Neuronal stem cell (in vitro differentiated cells): ENCODE measurements around the gene PLCH1.

ENCODE experiments used
- DNase-seq: peaks from one replicate; pipeline ENCODE4 v3.0.0-alpha.2; 2013; ENCODE audit warnings: low spot score
- H2AFZ ChIP-seq: one replicate; pipeline ENCODE4 v1.6.1; 2013; ENCODE audit warnings: mild to moderate bottlenecking, low read length, inconsistent platforms
- H2AK5ac ChIP-seq: 2 replicates; pipeline ENCODE4 v1.6.1; 2013; ENCODE audit warnings: low read depth, mild to moderate bottlenecking, inconsistent platforms, low read length, moderate library complexity, mixed read lengths
- H2BK120ac ChIP-seq: 2 replicates; pipeline ENCODE4 v1.6.1; 2013; ENCODE audit warnings: low read depth, mild to moderate bottlenecking, inconsistent platforms, low read length, moderate library complexity, mixed read lengths
- H2BK12ac ChIP-seq: one replicate; pipeline ENCODE4 v1.6.1; 2013; ENCODE audit warnings: low read length, inconsistent platforms
- H2BK15ac ChIP-seq: 2 replicates; pipeline ENCODE4 v1.6.1; 2013; ENCODE audit warnings: mild to moderate bottlenecking, low read length, inconsistent platforms, mixed read lengths
- H2BK5ac ChIP-seq: one replicate; pipeline ENCODE4 v1.6.1; 2013; ENCODE audit warnings: inconsistent platforms, mild to moderate bottlenecking, low read length, moderate library complexity
- H3K14ac ChIP-seq: one replicate; pipeline ENCODE4 v1.6.1; 2013; ENCODE audit warnings: low read length, inconsistent platforms
- H3K18ac ChIP-seq: 2 replicates; pipeline ENCODE4 v1.6.1; 2013; ENCODE audit warnings: low read length, inconsistent platforms
- H3K23ac ChIP-seq: 2 replicates; pipeline ENCODE4 v1.6.1; 2013; ENCODE audit warnings: low read depth, mild to moderate bottlenecking, mixed read lengths, low read length, inconsistent platforms; ENCODE audit not compliant: poor library complexity
- H3K27ac ChIP-seq: replicated peaks from 3 replicates; pipeline ENCODE4 v1.5.1; 2013; ENCODE audit warnings: low read length, inconsistent platforms
- H3K27me3 ChIP-seq, 3 experiments: 2 replicates each; pipeline ENCODE4 v1.6.1; 2013; ENCODE audit warnings: low read length in 3 of 3, mild to moderate bottlenecking in 2 of 3, inconsistent platforms in 1 of 3, low read depth in 1 of 3, mixed read lengths in 1 of 3, moderate library complexity in 1 of 3; ENCODE audit not compliant: control insufficient read depth in 3 of 3, insufficient read depth in 3 of 3
- H3K36me3 ChIP-seq, 2 donors: replicated peaks in 1 of 2; 2 replicates each; pipeline ENCODE4 v1.6.1; 2013; ENCODE audit warnings: low read length in 2 of 2; ENCODE audit not compliant: control insufficient read depth in 2 of 2, insufficient read depth in 2 of 2
- H3K4ac ChIP-seq: 2 replicates; pipeline ENCODE4 v1.6.1; 2013; ENCODE audit warnings: inconsistent platforms, mild to moderate bottlenecking, low read length, moderate library complexity
- H3K4me1 ChIP-seq, 2 donors: 1 replicate in 1 of 2; 2 replicates in 1 of 2; pipeline ENCODE4 v1.6.1; 2013; ENCODE audit warnings: low read length in 2 of 2, low read depth in 1 of 2; ENCODE audit not compliant: control insufficient read depth in 2 of 2, insufficient read depth in 1 of 2
- H3K4me2 ChIP-seq: one replicate; pipeline ENCODE4 v1.6.1; 2013; ENCODE audit warnings: mild to moderate bottlenecking, low read length, inconsistent platforms; ENCODE audit not compliant: insufficient read depth, poor library complexity, severe bottlenecking
- H3K4me3 ChIP-seq, 2 donors: 2 replicates each; pipeline ENCODE4 v1.5.1; 2013; ENCODE audit warnings: low read length in 2 of 2, mild to moderate bottlenecking in 2 of 2, inconsistent platforms in 1 of 2, moderate library complexity in 1 of 2
- H3K79me1 ChIP-seq: one replicate; pipeline ENCODE4 v1.6.1; 2013; ENCODE audit warnings: low read depth, mild to moderate bottlenecking, inconsistent platforms, low read length, moderate library complexity
- H3K9ac ChIP-seq: one replicate; pipeline ENCODE4 v1.6.1; 2013; ENCODE audit warnings: mild to moderate bottlenecking, low read depth, low read length, inconsistent platforms; ENCODE audit not compliant: poor library complexity
- H3K9me3 ChIP-seq, 2 donors: replicated peaks in 1 of 2; 2 replicates each; pipeline versions ENCODE3 to v1.6.1; 2013; ENCODE audit warnings: low read length in 2 of 2, mild to moderate bottlenecking in 2 of 2, inconsistent platforms in 1 of 2, low read depth in 1 of 2, mixed read lengths in 1 of 2, moderate library complexity in 1 of 2; ENCODE audit not compliant: control insufficient read depth in 2 of 2, insufficient read depth in 1 of 2
- H4K8ac ChIP-seq: one replicate; pipeline ENCODE4 v1.6.1; 2013; ENCODE audit warnings: low read depth, mild to moderate bottlenecking, inconsistent platforms, low read length, moderate library complexity
- H4K91ac ChIP-seq: one replicate; pipeline ENCODE4 v1.6.1; 2013; ENCODE audit warnings: low read length, low read depth, mild to moderate bottlenecking, inconsistent platforms; ENCODE audit not compliant: poor library complexity
- WGBS, 2 donors: extraction: QIAGEN DNeasy Blood & Tissue Kit; methylation state at CpG; one replicate each; pipeline ENCODE4 v1.1.7; 2013; ENCODE audit warnings: missing lambda C conversion rate in 2 of 2, mixed read lengths in 1 of 2; ENCODE audit not compliant: insufficient read length in 2 of 2, insufficient replicate concordance in 1 of 2; ENCODE audit errors: extremely low coverage in 2 of 2; 5-methylcytosine and 5-hydroxymethylcytosine counted together

Gene PLCH1

DNA sequence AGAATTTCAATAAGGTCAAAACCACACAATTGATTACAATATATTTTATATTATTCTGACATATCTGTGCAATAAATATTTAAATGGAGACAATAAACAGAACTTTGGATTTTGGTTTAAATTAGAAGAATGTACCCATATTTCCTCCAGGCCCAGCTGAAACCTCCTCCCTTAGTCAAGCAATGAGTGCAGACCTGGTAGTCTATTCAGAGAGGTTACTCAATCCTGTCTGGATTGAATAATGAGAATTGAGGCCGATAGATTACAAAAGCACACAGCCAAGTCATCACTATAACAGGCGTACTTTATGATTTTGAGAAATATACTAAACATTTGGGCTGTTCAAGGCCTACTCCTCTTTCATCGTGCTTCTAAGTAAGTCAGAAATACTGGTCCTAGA is 336.9 kb downstream of the PLCH1 start:
- no peak overlapping the region for H2AFZ ChIP-seq
- H3K4me1 ChIP-seq = peaks cover 1 to 4% of the 10 kb centered on the region in 2 donors
- H3K4ac ChIP-seq = no peak overlapping the region
- H2BK120ac ChIP-seq = no peak overlapping the region
- no peak overlapping the region for H3K18ac ChIP-seq
- peaks cover 2 to 9% of the 10 kb centered on the region in 2 donors for H3K9me3 ChIP-seq
- H3K4me3 ChIP-seq = no peak overlapping the region
- no peak overlapping the region for H2BK15ac ChIP-seq
- H3K23ac ChIP-seq = no peak overlapping the region
- no peak overlapping the region for H3K9ac ChIP-seq
- DNase-seq = no peak
- no peaks in the 10 kb centered on the region for H3K79me1 ChIP-seq
- no peak overlapping the region for H2BK5ac ChIP-seq
- no peak overlapping the region for H2AK5ac ChIP-seq
- no peak overlapping the region for H2BK12ac ChIP-seq
- no peaks in the 10 kb centered on the region for H3K36me3 ChIP-seq
- H3K14ac ChIP-seq = no peak overlapping the region
- H3K27me3 ChIP-seq = no peaks in the 10 kb centered on the region
- H3K4me2 ChIP-seq = no peak overlapping the region
- no peak overlapping the region for H4K91ac ChIP-seq
- no CpG with 5 or more reads among the region's 3 CpGs for WGBS, 2 donors
- no peak overlapping the region for H4K8ac ChIP-seq
- H3K27ac ChIP-seq = no peak overlapping the region

DNA sequence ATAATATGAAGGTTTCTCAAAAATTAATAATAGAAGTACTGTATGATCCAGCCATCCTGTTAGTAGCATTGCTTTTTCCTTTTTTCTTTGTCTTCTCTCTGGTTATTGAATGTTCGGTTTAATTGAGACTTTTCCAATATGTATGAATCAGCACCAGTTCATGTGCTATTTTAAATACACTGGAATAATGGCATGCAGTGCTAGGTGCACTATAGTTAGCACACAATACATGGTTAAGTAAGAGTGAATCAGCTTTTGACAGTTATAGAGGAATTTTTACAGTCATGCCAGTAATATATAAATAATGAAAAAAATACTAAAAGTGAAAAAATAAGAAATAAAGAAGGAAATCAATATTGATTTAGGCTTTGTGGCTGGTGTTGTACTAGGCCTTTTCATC is 337.5 kb downstream of the PLCH1 start:
- Histone ChIP-seq H3K14ac (no peak overlapping the region), H3K9ac (no peak overlapping the region), H3K23ac (no peak overlapping the region), H4K91ac (no peak overlapping the region), H2AK5ac (no peak overlapping the region), H3K18ac (no peak overlapping the region), H3K4me2 (no peak overlapping the region), H3K79me1 (no peaks in the 10 kb centered on the region), H4K8ac (no peak overlapping the region), H3K36me3 (no peaks in the 10 kb centered on the region), H2BK12ac (no peak overlapping the region), H3K9me3 (peaks cover 2 to 9% of the 10 kb centered on the region in 2 donors), H2BK15ac (no peak overlapping the region), H2BK120ac (no peak overlapping the region), H2BK5ac (no peak overlapping the region), H3K4me1 (no peaks in the 10 kb centered on the region), H2AFZ (no peak overlapping the region), H3K4ac (no peak overlapping the region), H3K27ac (no peak overlapping the region), H3K4me3 (no peak overlapping the region), H3K27me3 (no peaks in the 10 kb centered on the region)
- WGBS, 2 donors = no CpG with 5 or more reads among the region's 1 CpG
- no peak for DNase-seq

DNA sequence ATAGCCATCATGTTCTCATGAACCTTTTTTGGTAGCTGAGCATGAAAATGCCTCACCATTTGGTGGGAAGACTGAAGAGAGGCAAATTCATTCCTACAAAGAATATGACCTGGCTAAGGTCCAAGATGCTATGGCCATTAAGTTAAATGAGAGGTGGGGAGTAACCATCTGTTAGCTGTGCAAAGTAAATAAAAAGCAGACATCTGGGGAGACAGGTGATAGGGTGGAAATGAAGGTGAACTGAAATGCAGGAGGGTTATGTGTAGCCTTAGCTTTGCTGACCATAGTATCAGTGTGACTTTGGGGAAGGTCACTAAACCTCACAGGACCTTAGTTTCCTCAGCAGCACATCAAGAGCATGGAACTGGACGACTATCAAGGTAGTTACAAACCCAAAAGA is 340.4 kb downstream of the PLCH1 start:
- Histone ChIP-seq H3K4me2 (no peak overlapping the region), H3K27ac (no peak overlapping the region), H3K27me3 (no peaks in the 10 kb centered on the region), H3K9me3 (no peaks in the 10 kb centered on the region), H4K8ac (no peak overlapping the region), H2BK12ac (no peak overlapping the region), H3K23ac (no peak overlapping the region), H3K4me1 (no peaks in the 10 kb centered on the region), H3K18ac (no peak overlapping the region), H3K14ac (no peak overlapping the region), H2BK15ac (no peak overlapping the region), H2AK5ac (no peak overlapping the region), H3K4me3 (no peak overlapping the region), H3K36me3 (no peaks in the 10 kb centered on the region), H2BK120ac (no peak overlapping the region), H3K9ac (no peak overlapping the region), H2AFZ (no peak overlapping the region), H3K79me1 (no peaks in the 10 kb centered on the region), H4K91ac (no peak overlapping the region), H2BK5ac (no peak overlapping the region), H3K4ac (no peak overlapping the region)
- no peak for DNase-seq
- no CpG with 5 or more reads among the region's 1 CpG for WGBS, 2 donors

DNA sequence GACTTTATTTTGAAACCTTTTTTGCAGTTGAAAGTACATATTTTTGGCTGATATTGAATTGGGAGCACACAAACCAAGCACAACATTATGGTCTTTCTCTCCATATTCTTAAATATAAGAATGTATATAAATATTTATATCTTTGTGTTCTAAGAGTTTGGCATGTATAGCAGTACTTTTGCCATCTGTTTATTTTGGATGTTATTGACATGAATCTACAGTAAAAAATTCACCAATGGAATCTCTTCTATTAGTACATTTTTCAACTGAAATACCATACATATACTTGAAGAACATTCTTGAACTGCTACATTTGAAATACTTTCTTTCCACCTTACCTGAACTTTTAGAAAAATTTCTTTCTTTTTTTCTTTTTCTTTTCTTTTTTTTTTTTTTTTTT is 342.2 kb downstream of the PLCH1 start:
- no peak overlapping the region for H3K18ac ChIP-seq

More for the DNA sequence above, 342.2 kb downstream of the PLCH1 start:
- no peaks in the 10 kb centered on the region for H3K4me1 ChIP-seq
- no peaks in the 10 kb centered on the region for H3K79me1 ChIP-seq
- no peak overlapping the region for H3K4ac ChIP-seq
- no peak overlapping the region for H2BK15ac ChIP-seq
- no peak overlapping the region for H3K14ac ChIP-seq
- H2AFZ ChIP-seq = no peak overlapping the region
- H3K27me3 ChIP-seq = no peaks in the 10 kb centered on the region
- H2BK120ac ChIP-seq = no peak overlapping the region
- no peak overlapping the region for H3K4me2 ChIP-seq
- no peak overlapping the region for H3K4me3 ChIP-seq
- H3K27ac ChIP-seq = no peak overlapping the region
- no peak overlapping the region for H4K8ac ChIP-seq
- no peaks in the 10 kb centered on the region for H3K36me3 ChIP-seq
- DNase-seq = no peak
- no peaks in the 10 kb centered on the region for H3K9me3 ChIP-seq
- no peak overlapping the region for H4K91ac ChIP-seq
- H3K9ac ChIP-seq = no peak overlapping the region
- no peak overlapping the region for H3K23ac ChIP-seq
- no peak overlapping the region for H2BK5ac ChIP-seq
- no peak overlapping the region for H2AK5ac ChIP-seq
- no peak overlapping the region for H2BK12ac ChIP-seq
